Prostate gland (tissue), 2 donors: Measurements from ENCODE around the gene PHKA1. TPM values are rescaled to one million over a fixed set of nuclear protein-coding genes. Genes with fewer than 3 reads are reported as not detected.
A peak's percentile ranks its signal among the peaks of the same experiment; 100 is the strongest.
"Not testable (repeated sequence)": the region's sequence is repeated elsewhere in the genome, so short reads cannot be mapped to it uniquely, and the experiment has no call there.

Source experiments
- DNase-seq: peaks from one replicate; pipeline ENCODE4 v3.0.0-alpha.2; 2019; ENCODE audit warnings: low spot score
- H3K27ac ChIP-seq, 2 donors: fragments of 200-600 bp; sonication (generic); 2 replicates each; pipeline ENCODE4 v1.5.1; 2017 to 2019
- H3K27me3 ChIP-seq: fragments of 200-600 bp; sonication (generic); replicated peaks from 2 replicates; pipeline ENCODE4 v1.5.1; 2019; ENCODE audit not compliant: insufficient read depth
- H3K36me3 ChIP-seq, 2 donors: fragments of 200-600 bp; sonication (generic); 1 replicate in 1 of 2; 2 replicates in 1 of 2; pipeline versions ENCODE4 v1.5.1 to v1.8.1; 2017 to 2019
- H3K4me1 ChIP-seq: fragments of 200-600 bp; sonication (generic); replicated peaks from 2 replicates; pipeline ENCODE4 v1.5.1; 2019
- H3K4me3 ChIP-seq, 2 donors: fragments of 200-600 bp; sonication (generic); 2 replicates each; pipeline ENCODE4 v1.5.1; 2017 to 2019
- H3K9me3 ChIP-seq: fragments of 200-600 bp; sonication (generic); 2 replicates; pipeline ENCODE4 v1.5.1; 2017
- CTCF ChIP-seq, 4 experiments: fragments of 200-600 bp in 2 of 4; fragments of 450-650 bp in 2 of 4; sonication (generic) in 2 of 4; IDR thresholded peaks; 1 replicate in 3 of 4; 2 replicates in 1 of 4; pipeline ENCODE4 v1.5.1; 2016 to 2019; ENCODE audit warnings: antibody characterized with exemption in 4 of 4, mild to moderate bottlenecking in 2 of 4, moderate library complexity in 2 of 4
- POLR2A ChIP-seq: fragments of 450-650 bp; IDR thresholded peaks from one replicate; pipeline ENCODE4 v1.6.1; 2016; ENCODE audit warnings: antibody characterized with exemption, mild to moderate bottlenecking
- POLR2AphosphoS5 ChIP-seq: sonication (generic); formaldehyde crosslinking; IDR thresholded peaks from one replicate; pipeline ENCODE4 v1.6.1; 2017; ENCODE audit warnings: antibody characterized with exemption
- WGBS: methylation state at CpG from one replicate; pipeline ENCODE4 v1.1.5; 2018; 5-methylcytosine and 5-hydroxymethylcytosine counted together
- intact Hi-C: fragments of 100-400 bp; cut with DNase I; formaldehyde crosslinking; loops from one replicate; pipeline ENCODE4 v1.14.2; 2022
- total RNA-seq, 2 donors: library from RNA; depleted of rRNA; stranded (reverse); fragments of >200 nt; gene quantifications; one replicate each; pipeline ENCODE4 v1.1.0, GENCODE V29; 2016

PHKA1 gene
- total RNA-seq, 2 donors from 2014 or later = 12.4 TPM

- H3K27me3 ChIP-seq = no peaks in the 10 kb centered on the region
- no peaks in the 10 kb centered on the region for H3K36me3 ChIP-seq
- WGBS = 92% methylated on average over 2 of the region's 2 CpGs
- no peak overlapping the region for H3K4me3 ChIP-seq
- H3K9me3 ChIP-seq = no peaks in the 10 kb centered on the region
- TF ChIP-seq CTCF (IDR thresholded peaks at IDR 0.05) = no peak
- no peak for TF ChIP-seq POLR2A
- TF ChIP-seq POLR2AphosphoS5 = no peak
- no peak for DNase-seq
- H3K4me1 ChIP-seq = no peaks in the 10 kb centered on the region
- H3K27ac ChIP-seq = no peak overlapping the region
- intact Hi-C loops = no loop called here
Measured at GRCh38 chrX:72566448-72566847, 147.7 kb downstream of the PHKA1 start.

- DNase-seq, H3K9me3 ChIP-seq, intact Hi-C loops, H3K4me3 ChIP-seq, H3K4me1 ChIP-seq, H3K27ac ChIP-seq, H3K27me3 ChIP-seq, H3K36me3 ChIP-seq: not testable (repeated sequence)
- WGBS = 80% methylated on average over 1 of the region's 28 CpGs
Measured at GRCh38 chrX:72559655-72560054, 154.5 kb downstream of the PHKA1 start.

GRCh38 chrX:72554448-72555140, 159.5 kb downstream of the PHKA1 start:
- DNase-seq = no peak
- Histone ChIP-seq H3K4me3 (no peak overlapping the region), H3K36me3 (no peaks in the 10 kb centered on the region), H3K4me1 (no peaks in the 10 kb centered on the region), H3K27me3 (no peaks in the 10 kb centered on the region), H3K27ac (no peak overlapping the region), H3K9me3 (no peaks in the 10 kb centered on the region)
- WGBS = 79% methylated on average over 8 of the region's 16 CpGs
- intact Hi-C loops = no loop called here
- TF ChIP-seq POLR2A (no peak), CTCF (IDR thresholded peaks at IDR 0.05) (no peak), POLR2AphosphoS5 (no peak)

GRCh38 chrX:72552443-72552842, 161.7 kb downstream of the PHKA1 start:
- 85% methylated on average over 6 of the region's 6 CpGs for WGBS
- H3K36me3 ChIP-seq, H3K4me3 ChIP-seq, DNase-seq, H3K4me1 ChIP-seq, H3K27ac ChIP-seq, H3K9me3 ChIP-seq, H3K27me3 ChIP-seq, intact Hi-C loops: not testable (repeated sequence)

GRCh38 chrX:72545990-72546389, 168.1 kb downstream of the PHKA1 start:
- Histone ChIP-seq H3K4me3 (no peak overlapping the region), H3K27ac (no peak overlapping the region), H3K36me3 (no peaks in the 10 kb centered on the region), H3K27me3 (no peaks in the 10 kb centered on the region), H3K9me3 (no peaks in the 10 kb centered on the region), H3K4me1 (no peaks in the 10 kb centered on the region)
- TF ChIP-seq POLR2A = no peak
- TF ChIP-seq POLR2AphosphoS5 = no peak
- peak in 1 of 4 experiments; percentile 23 for TF ChIP-seq CTCF (IDR thresholded peaks at IDR 0.05)
- no peak for DNase-seq
- intact Hi-C loops = loop anchor here (10.0 kb wide), 1 partner anchor 531 kb away; no protein-coding TSS in a partner anchor

GRCh38 chrX:72540318-72540717, 173.8 kb downstream of the PHKA1 start:
- Histone ChIP-seq H3K4me1 (no peaks in the 10 kb centered on the region), H3K27me3 (no peaks in the 10 kb centered on the region), H3K36me3 (no peaks in the 10 kb centered on the region), H3K4me3 (no peak overlapping the region), H3K9me3 (no peaks in the 10 kb centered on the region), H3K27ac (no peak overlapping the region)
- 3% methylated on average over 5 of the region's 5 CpGs for WGBS
- TF ChIP-seq CTCF (IDR thresholded peaks at IDR 0.05) (peak in 3 of 4 experiments; percentile 20 to 46 (median 34)), POLR2AphosphoS5 (peak; percentile 7), POLR2A (no peak)
- intact Hi-C loops = loop anchor here (5.0 to 10.0 kb wide), 3 partner anchors 298 to 526 kb away; partner anchors contain the start of gene PIN4
- DNase-seq = no peak
